ENCODE results near the gene OGT.

GRCh38 chrX:71525316-71525715 lies 7.6 kb upstream of the OGT start:
- TF ChIP-seq CTCF (IDR thresholded peaks at IDR 0.05) (no peak), EP300 (IDR thresholded peaks at IDR 0.05) (no peak), HOXA7 (CRISPR knock-in tag; IDR thresholded peaks at IDR 0.05) (no peak), RAD21 (conservative IDR thresholded peaks at IDR 0.05 in 1 of 2, IDR thresholded peaks at IDR 0.05 in 1 of 2) (no peak), USF2 (IDR thresholded peaks at IDR 0.05) (no peak), TP53 (CRISPR knock-in tag; IDR thresholded peaks at IDR 0.05) (no peak), HOXB5 (CRISPR knock-in tag; IDR thresholded peaks at IDR 0.05) (no peak), RCOR1 (IDR thresholded peaks at IDR 0.05; ENCODE audit: low read depth, low read length) (no peak)
- TF ChIP-seq, protein P1, sequence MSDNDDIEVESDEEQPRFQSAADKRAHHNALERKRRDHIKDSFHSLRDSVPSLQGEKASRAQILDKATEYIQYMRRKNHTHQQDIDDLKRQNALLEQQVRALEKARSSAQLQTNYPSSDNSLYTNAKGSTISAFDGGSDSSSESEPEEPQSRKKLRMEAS (IDR thresholded peaks at IDR 0.05) = no peak
- TF ChIP-seq, protein P2, sequence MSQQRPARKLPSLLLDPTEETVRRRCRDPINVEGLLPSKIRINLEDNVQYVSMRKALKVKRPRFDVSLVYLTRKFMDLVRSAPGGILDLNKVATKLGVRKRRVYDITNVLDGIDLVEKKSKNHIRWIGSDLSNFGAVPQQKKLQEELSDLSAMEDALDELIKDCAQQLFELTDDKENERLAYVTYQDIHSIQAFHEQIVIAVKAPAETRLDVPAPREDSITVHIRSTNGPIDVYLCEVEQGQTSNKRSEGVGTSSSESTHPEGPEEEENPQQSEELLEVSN (IDR thresholded peaks at IDR 0.05; ENCODE audit: borderline replicate concordance, low read depth) = no peak
- TF ChIP-seq, protein P3, sequence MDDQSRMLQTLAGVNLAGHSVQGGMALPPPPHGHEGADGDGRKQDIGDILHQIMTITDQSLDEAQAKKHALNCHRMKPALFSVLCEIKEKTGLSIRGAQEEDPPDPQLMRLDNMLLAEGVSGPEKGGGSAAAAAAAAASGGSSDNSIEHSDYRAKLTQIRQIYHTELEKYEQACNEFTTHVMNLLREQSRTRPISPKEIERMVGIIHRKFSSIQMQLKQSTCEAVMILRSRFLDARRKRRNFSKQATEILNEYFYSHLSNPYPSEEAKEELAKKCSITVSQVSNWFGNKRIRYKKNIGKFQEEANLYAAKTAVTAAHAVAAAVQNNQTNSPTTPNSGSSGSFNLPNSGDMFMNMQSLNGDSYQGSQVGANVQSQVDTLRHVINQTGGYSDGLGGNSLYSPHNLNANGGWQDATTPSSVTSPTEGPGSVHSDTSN (IDR thresholded peaks at IDR 0.05) = no peak

Measured in A549 (cell line).